Measurements from ENCODE around the gene FAM174B. TPM values are rescaled to one million over a fixed set of nuclear protein-coding genes. Genes with fewer than 3 reads are reported as not detected.

The FAM174B gene
- total RNA-seq, 1 experiment from 2014 or later, result 0.30 TPM

DNA sequence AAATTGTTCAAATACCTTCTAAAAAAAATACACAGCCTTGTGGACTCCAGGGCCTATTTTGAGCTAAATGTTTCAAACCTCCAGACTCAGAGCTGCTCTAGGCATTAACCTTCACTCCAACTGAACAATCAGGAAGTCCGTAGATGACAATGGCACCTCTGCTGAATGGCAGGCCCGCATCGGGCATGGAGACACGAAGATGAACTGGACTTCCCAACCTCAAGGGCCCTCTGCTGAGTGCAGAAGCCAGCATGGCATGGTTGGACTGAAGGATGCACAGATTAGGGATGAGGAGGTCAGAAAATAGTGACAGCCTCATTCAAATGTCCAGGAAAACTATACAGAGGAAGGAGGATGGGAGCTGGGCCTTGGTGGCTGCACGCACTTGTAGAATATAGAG is 2.2 kb downstream of the FAM174B start:
- ATAC-seq (no peak), DNase-seq (ENCODE audit: low read depth, low spot score) (no peak)
- RAD21 ChIA-PET (ENCODE audit: low non-redundant PET in 1 of 2, low total read pairs in 2 of 2, uncharacterized antibody in 2 of 2, unreplicated experiment in 2 of 2), result no interaction called here
- Histone ChIP-seq H3K27ac (ENCODE audit: low read depth, low read length) (no peak overlapping the region), H3K9me2 (ENCODE audit: insufficient read depth) (no peaks in the 10 kb centered on the region), H3K4me3 (replicated peaks in 1 of 2; ENCODE audit: low read depth in 1 of 2, low read length in 2 of 2) (no peak overlapping the region), H3K27me3 (ENCODE audit: insufficient read depth, low read length) (no peaks in the 10 kb centered on the region; the same call in 1 of the 2 replicates), H4K20me1 (ENCODE audit: insufficient read depth) (no peaks in the 10 kb centered on the region), H3K79me2 (ENCODE audit: insufficient read depth, low read length) (no peaks in the 10 kb centered on the region), H2AFZ (ENCODE audit: low read depth, low read length, poor library complexity, severe bottlenecking) (no peak overlapping the region), H3K36me3 (ENCODE audit: control insufficient read depth in 1 of 2, insufficient read depth in 2 of 2, low read length in 2 of 2) (no peaks in the 10 kb centered on the region), H3K4me2 (ENCODE audit: low read length) (no peak overlapping the region), H3K9me3 (ENCODE audit: control insufficient read depth in 1 of 2, insufficient read depth in 1 of 2, low read depth in 1 of 2, low read length in 2 of 2) (no peaks in the 10 kb centered on the region), H3K9ac (ENCODE audit: low read length) (no peak overlapping the region), H3K4me1 (ENCODE audit: control insufficient read depth in 1 of 2, insufficient read depth in 2 of 2, low read length in 2 of 2) (no peaks in the 10 kb centered on the region)
- no TSS peak for BruUV-seq (replicated peaks)
- TF ChIP-seq, protein P1, sequence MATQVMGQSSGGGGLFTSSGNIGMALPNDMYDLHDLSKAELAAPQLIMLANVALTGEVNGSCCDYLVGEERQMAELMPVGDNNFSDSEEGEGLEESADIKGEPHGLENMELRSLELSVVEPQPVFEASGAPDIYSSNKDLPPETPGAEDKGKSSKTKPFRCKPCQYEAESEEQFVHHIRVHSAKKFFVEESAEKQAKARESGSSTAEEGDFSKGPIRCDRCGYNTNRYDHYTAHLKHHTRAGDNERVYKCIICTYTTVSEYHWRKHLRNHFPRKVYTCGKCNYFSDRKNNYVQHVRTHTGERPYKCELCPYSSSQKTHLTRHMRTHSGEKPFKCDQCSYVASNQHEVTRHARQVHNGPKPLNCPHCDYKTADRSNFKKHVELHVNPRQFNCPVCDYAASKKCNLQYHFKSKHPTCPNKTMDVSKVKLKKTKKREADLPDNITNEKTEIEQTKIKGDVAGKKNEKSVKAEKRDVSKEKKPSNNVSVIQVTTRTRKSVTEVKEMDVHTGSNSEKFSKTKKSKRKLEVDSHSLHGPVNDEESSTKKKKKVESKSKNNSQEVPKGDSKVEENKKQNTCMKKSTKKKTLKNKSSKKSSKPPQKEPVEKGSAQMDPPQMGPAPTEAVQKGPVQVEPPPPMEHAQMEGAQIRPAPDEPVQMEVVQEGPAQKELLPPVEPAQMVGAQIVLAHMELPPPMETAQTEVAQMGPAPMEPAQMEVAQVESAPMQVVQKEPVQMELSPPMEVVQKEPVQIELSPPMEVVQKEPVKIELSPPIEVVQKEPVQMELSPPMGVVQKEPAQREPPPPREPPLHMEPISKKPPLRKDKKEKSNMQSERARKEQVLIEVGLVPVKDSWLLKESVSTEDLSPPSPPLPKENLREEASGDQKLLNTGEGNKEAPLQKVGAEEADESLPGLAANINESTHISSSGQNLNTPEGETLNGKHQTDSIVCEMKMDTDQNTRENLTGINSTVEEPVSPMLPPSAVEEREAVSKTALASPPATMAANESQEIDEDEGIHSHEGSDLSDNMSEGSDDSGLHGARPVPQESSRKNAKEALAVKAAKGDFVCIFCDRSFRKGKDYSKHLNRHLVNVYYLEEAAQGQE (IDR thresholded peaks at IDR 0.05; ENCODE audit: low read depth), result no peak
- TF ChIP-seq, protein P2, sequence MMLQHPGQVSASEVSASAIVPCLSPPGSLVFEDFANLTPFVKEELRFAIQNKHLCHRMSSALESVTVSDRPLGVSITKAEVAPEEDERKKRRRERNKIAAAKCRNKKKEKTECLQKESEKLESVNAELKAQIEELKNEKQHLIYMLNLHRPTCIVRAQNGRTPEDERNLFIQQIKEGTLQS (IDR thresholded peaks at IDR 0.05), result no peak
- TF ChIP-seq SP1 (IDR thresholded peaks at IDR 0.05; ENCODE audit: low read depth), result no peak
- no peak for TF ChIP-seq YY1 (IDR thresholded peaks at IDR 0.05; ENCODE audit: extremely low read depth, insufficient replicate concordance, low read depth, low read length)
- no peak for TF ChIP-seq CEBPB (IDR thresholded peaks at IDR 0.05; ENCODE audit: low read depth)
- no peak for TF ChIP-seq POLR2A (IDR thresholded peaks at IDR 0.05; ENCODE audit: borderline replicate concordance, extremely low read depth, insufficient read depth, insufficient read length)
- TF ChIP-seq ZBTB33 (IDR thresholded peaks at IDR 0.05; ENCODE audit: extremely low read depth, insufficient replicate concordance, low read length), result no peak
- no peak for TF ChIP-seq MAX (IDR thresholded peaks at IDR 0.05)
- no peak for TF ChIP-seq RAD21 (IDR thresholded peaks at IDR 0.05; ENCODE audit: low read depth)
- TF ChIP-seq SRF (IDR thresholded peaks at IDR 0.05; ENCODE audit: low read depth), result no peak
- TF ChIP-seq EGR1 (IDR thresholded peaks at IDR 0.05; ENCODE audit: low read depth), result no peak
- TF ChIP-seq EZH2 (IDR thresholded peaks at IDR 0.05), result no peak
- no peak for TF ChIP-seq FOSL1 (IDR thresholded peaks at IDR 0.05; ENCODE audit: low read depth)
- no peak for TF ChIP-seq JUND (IDR thresholded peaks at IDR 0.05)
- no peak for TF ChIP-seq ZNF274 (IDR thresholded peaks at IDR 0.05; ENCODE audit: low read depth, low read length)
- TF ChIP-seq POLR2AphosphoS5 (IDR thresholded peaks at IDR 0.05; ENCODE audit: low read depth, low read length), result no peak
- intact Hi-C loops (cut with micrococcal nuclease), result no loop called here
- POLR2A ChIA-PET, result no interaction called here
- CTCF ChIA-PET, result interaction anchor here (0.6 kb wide), 1 partner anchor 375 kb away, joined by 4 read pairs; no protein-coding TSS in a partner anchor

Data from HCT116 (cell line).